HEK293T (cell line): ENCODE results near the gene TRPC4AP.

ENCODE experiments used
- CTCF ChIA-PET: fragments of 350-600 bp; formaldehyde crosslinking; extraction: SDS; loops from one replicate; lab custom pipeline; 2021; ENCODE audit warnings: antibody characterized with exemption, inconsistent platforms; lab: Yijun Ruan, JAX
- POLR2A ChIA-PET: fragments of 350-600 bp; formaldehyde crosslinking; extraction: SDS; loops from one replicate; lab custom pipeline; 2020; ENCODE audit warnings: antibody characterized with exemption, inconsistent platforms; lab: Yijun Ruan, JAX
- DNase-seq: peaks from one replicate; pipeline ENCODE4 v3.0.0; 2012; ENCODE audit warnings: mixed read lengths; ENCODE audit errors: extremely low spot score
- ARNT ChIP-seq: fragments of 450-650 bp; IDR thresholded peaks from 2 replicates; pipeline ENCODE4 v1.6.1; 2017; ENCODE audit warnings: mild to moderate bottlenecking
- BHLHE40 ChIP-seq: fragments of 450-650 bp; IDR thresholded peaks from 2 replicates; pipeline ENCODE4 v1.6.1; 2016; ENCODE audit warnings: mild to moderate bottlenecking, moderate library complexity, borderline replicate concordance
- CTBP1 ChIP-seq: fragments of 450-650 bp; IDR thresholded peaks from 2 replicates; pipeline ENCODE4 v1.6.1; 2016; ENCODE audit warnings: borderline replicate concordance
- ELF4 ChIP-seq: fragments of 450-650 bp; IDR thresholded peaks from 2 replicates; pipeline ENCODE4 v1.6.1; 2017; ENCODE audit warnings: antibody characterized with exemption
- FOXA1 ChIP-seq: fragments of 450-650 bp; IDR thresholded peaks from 2 replicates; pipeline ENCODE4 v1.6.1; 2016; ENCODE audit warnings: mild to moderate bottlenecking
- FOXK2 ChIP-seq: fragments of 450-650 bp; IDR thresholded peaks from 2 replicates; pipeline ENCODE4 v1.6.1; 2016; ENCODE audit warnings: mild to moderate bottlenecking
- FOXM1 ChIP-seq: fragments of 450-650 bp; IDR thresholded peaks from 2 replicates; pipeline ENCODE4 v1.6.1; 2017; ENCODE audit warnings: mild to moderate bottlenecking, borderline replicate concordance
- HDGF ChIP-seq: fragments of 450-650 bp; IDR thresholded peaks from 2 replicates; pipeline ENCODE4 v1.6.1; 2017; ENCODE audit warnings: antibody characterized with exemption, borderline replicate concordance
- L3MBTL2 ChIP-seq: fragments of 450-650 bp; conservative IDR thresholded peaks from 2 replicates; pipeline ENCODE4 v1.6.1; 2016; ENCODE audit warnings: mild to moderate bottlenecking
- LEF1 ChIP-seq: fragments of 450-650 bp; IDR thresholded peaks from 2 replicates; pipeline ENCODE4 v1.6.1; 2017; ENCODE audit warnings: mild to moderate bottlenecking, borderline replicate concordance
- NFRKB ChIP-seq: fragments of 450-650 bp; IDR thresholded peaks from 2 replicates; pipeline ENCODE4 v1.6.1; 2016; ENCODE audit warnings: mild to moderate bottlenecking, moderate library complexity
- PKNOX1 ChIP-seq: fragments of 450-650 bp; IDR thresholded peaks from 2 replicates; pipeline ENCODE4 v1.6.1; 2016
- SP1 ChIP-seq: fragments of 450-650 bp; IDR thresholded peaks from 2 replicates; pipeline ENCODE4 v1.6.1; 2017
- SUZ12 ChIP-seq: fragments of 450-650 bp; IDR thresholded peaks from 2 replicates; pipeline ENCODE4 v1.6.1; 2016; ENCODE audit warnings: mild to moderate bottlenecking
- TARDBP ChIP-seq: fragments of 450-650 bp; IDR thresholded peaks from 2 replicates; pipeline ENCODE4 v1.6.1; 2016
- ZNF384 ChIP-seq: fragments of 450-650 bp; IDR thresholded peaks from 2 replicates; pipeline ENCODE4 v1.6.1; 2016

Gene TRPC4AP

GRCh38 chr20:35131934-35132333 is 39.3 kb upstream of the TRPC4AP start:
- CTCF ChIA-PET, result interaction anchor here (0.7 kb wide), 1 partner anchor 12 kb away, joined by 4 read pairs; no protein-coding TSS in a partner anchor
- no peak for DNase-seq
- no peak for TF ChIP-seq FOXK2
- TF ChIP-seq HDGF, result no peak
- TF ChIP-seq CTBP1, result no peak
- TF ChIP-seq TARDBP, result no peak
- no peak for TF ChIP-seq SP1
- no peak for TF ChIP-seq L3MBTL2
- TF ChIP-seq PKNOX1, result no peak
- no peak for TF ChIP-seq ARNT
- TF ChIP-seq ELF4, result no peak
- no peak for TF ChIP-seq NFRKB
- POLR2A ChIA-PET, result no interaction called here

- no peak for DNase-seq
- POLR2A ChIA-PET, result no interaction called here
- TF ChIP-seq NFRKB, result no peak
- no peak for TF ChIP-seq BHLHE40
- TF ChIP-seq TARDBP, result no peak
- no peak for TF ChIP-seq ZNF384
- TF ChIP-seq SP1, result no peak
- TF ChIP-seq CTBP1, result no peak
- no peak for TF ChIP-seq LEF1
- TF ChIP-seq L3MBTL2, result no peak
- TF ChIP-seq HDGF, result no peak
- TF ChIP-seq SUZ12, result no peak
- TF ChIP-seq PKNOX1, result no peak
- TF ChIP-seq FOXA1, result no peak
- no peak for TF ChIP-seq FOXK2
- TF ChIP-seq ARNT, result no peak
- TF ChIP-seq ELF4, result no peak
- no peak for TF ChIP-seq FOXM1
- CTCF ChIA-PET, result interaction anchor here (1.5 kb wide), 1 partner anchor 15 kb away, joined by 3 read pairs; no protein-coding TSS in a partner anchor
These were observed 37.1 kb upstream of the TRPC4AP start for GRCh38 chr20:35129647-35130069.

GRCh38 chr20:35125753-35126152 is 33.1 kb upstream of the TRPC4AP start:
- TF ChIP-seq CTBP1 (no peak), FOXK2 (no peak), FOXM1 (no peak), PKNOX1 (no peak), ARNT (no peak), SP1 (no peak), TARDBP (no peak), NFRKB (no peak), L3MBTL2 (no peak), HDGF (no peak), ZNF384 (no peak), LEF1 (no peak), SUZ12 (no peak), FOXA1 (no peak), BHLHE40 (no peak), ELF4 (no peak)
- ChIA-PET POLR2A (no interaction called here), CTCF (no interaction called here)
- DNase-seq, result no peak

GRCh38 chr20:35122756-35123405 is 30.3 kb upstream of the TRPC4AP start:
- POLR2A ChIA-PET, result no interaction called here
- CTCF ChIA-PET, result no interaction called here
- TF ChIP-seq NFRKB, result no peak
- TF ChIP-seq ELF4, result no peak
- no peak for TF ChIP-seq L3MBTL2
- DNase-seq, result no peak

- ChIA-PET CTCF (no interaction called here), POLR2A (no interaction called here)
- no peak for TF ChIP-seq FOXK2
- no peak for TF ChIP-seq PKNOX1
- TF ChIP-seq LEF1, result no peak
- TF ChIP-seq ELF4, result no peak
- TF ChIP-seq FOXM1, result no peak
- TF ChIP-seq L3MBTL2, result no peak
- TF ChIP-seq SP1, result no peak
- no peak for TF ChIP-seq HDGF
- TF ChIP-seq SUZ12, result no peak
- TF ChIP-seq NFRKB, result no peak
- TF ChIP-seq FOXA1, result no peak
- no peak for TF ChIP-seq ARNT
- no peak for TF ChIP-seq CTBP1
- no peak for TF ChIP-seq ZNF384
- no peak for TF ChIP-seq BHLHE40
- no peak for TF ChIP-seq TARDBP
- no peak for DNase-seq
These were observed 28.6 kb upstream of the TRPC4AP start for GRCh38 chr20:35121186-35121585.
